T-helper 1 cell treated with Interleukin-12 subunit alpha and Interleukin-12 subunit beta and Interleukin-4 antibody, amounts not matched to agents 30 ng/mL and 1 ng/mL, for 36 hours (primary cell): ENCODE data around the gene ARRDC3. TPM values are rescaled to one million over a fixed set of nuclear protein-coding genes. Genes with fewer than 3 reads are reported as not detected.
"Not testable (repeated sequence)": the region's sequence is repeated elsewhere in the genome, so short reads cannot be mapped to it uniquely, and the experiment has no call there.

Experiments used
- intact Hi-C: fragments of 100-400 bp; cut with micrococcal nuclease; formaldehyde crosslinking; loops from one replicate; pipeline ENCODE4 v1.15.1; 2024
- total RNA-seq: library from RNA; stranded (reverse); gene quantifications from 2 replicates; pipeline ENCODE4 v1.2.3, GENCODE V29; 2022

The ARRDC3 gene
- total RNA-seq, 1 donor from 2014 or later: 20.2 TPM

GRCh38 chr5:91361055-91361701 is 21.9 kb downstream of the ARRDC3 start:
- intact Hi-C loops: loop anchor here (2.0 kb wide), 1 partner anchor 32 kb away; no protein-coding TSS in a partner anchor

GRCh38 chr5:91359962-91360609 is 23.0 kb downstream of the ARRDC3 start:
- intact Hi-C loops: loop anchor here (2.0 kb wide), 1 partner anchor 31 kb away; no protein-coding TSS in a partner anchor

- intact Hi-C loops: no loop called here
Observed at GRCh38 chr5:91357806-91358205, 25.3 kb downstream of the ARRDC3 start.

GRCh38 chr5:91357012-91357634 is 26.0 kb downstream of the ARRDC3 start:
- intact Hi-C loops: no loop called here

- intact Hi-C loops: not testable (repeated sequence)
Observed at GRCh38 chr5:91354867-91355266, 28.2 kb downstream of the ARRDC3 start.

GRCh38 chr5:91352831-91353695 is 30.1 kb downstream of the ARRDC3 start:
- intact Hi-C loops: no loop called here

GRCh38 chr5:91345461-91345860 is 37.7 kb downstream of the ARRDC3 start:
- intact Hi-C loops: no loop called here

GRCh38 chr5:91344661-91345200 is 38.4 kb downstream of the ARRDC3 start:
- intact Hi-C loops: not testable (repeated sequence)

- intact Hi-C loops: no loop called here
Observed at GRCh38 chr5:91343916-91344315, 39.2 kb downstream of the ARRDC3 start.

- intact Hi-C loops: not testable (repeated sequence)
Observed at GRCh38 chr5:91342931-91343330, 40.2 kb downstream of the ARRDC3 start.

GRCh38 chr5:91341154-91341553 is 42.0 kb downstream of the ARRDC3 start:
- intact Hi-C loops: no loop called here

GRCh38 chr5:91340532-91340931 is 42.6 kb downstream of the ARRDC3 start:
- intact Hi-C loops: no loop called here

- intact Hi-C loops: no loop called here
Observed at GRCh38 chr5:91339063-91339705, 43.9 kb downstream of the ARRDC3 start.

GRCh38 chr5:91332267-91333045 is 50.7 kb downstream of the ARRDC3 start:
- intact Hi-C loops: loop anchor here (1.0 kb wide), 1 partner anchor 170 kb away; no protein-coding TSS in a partner anchor

GRCh38 chr5:91331705-91332104 is 51.4 kb downstream of the ARRDC3 start:
- intact Hi-C loops: loop anchor here (1.0 kb wide), 1 partner anchor 169 kb away; no protein-coding TSS in a partner anchor

- intact Hi-C loops: loop anchor here (1.0 to 2.0 kb wide), 4 partner anchors 15 to 103 kb away; no protein-coding TSS in a partner anchor
Observed at GRCh38 chr5:91329283-91329682, 53.8 kb downstream of the ARRDC3 start.

- intact Hi-C loops: loop anchor here (1.0 to 2.0 kb wide), 4 partner anchors 14 to 102 kb away; no protein-coding TSS in a partner anchor
Observed at GRCh38 chr5:91328743-91329142, 54.4 kb downstream of the ARRDC3 start.

- intact Hi-C loops: not testable (repeated sequence)
Observed at GRCh38 chr5:91322981-91323380, 60.1 kb downstream of the ARRDC3 start.

- intact Hi-C loops: loop anchor here (10.0 kb wide), 1 partner anchor 215 kb away; no protein-coding TSS in a partner anchor
Observed at GRCh38 chr5:91319667-91320066, 63.5 kb downstream of the ARRDC3 start.
